T-helper 17 cell (primary cell): ENCODE measurements around the gene JKAMP. TPM values are rescaled to one million over a fixed set of nuclear protein-coding genes. Genes with fewer than 3 reads are reported as not detected.

Experiments
- ATAC-seq: fragments of 150-1000 bp; cut with Tn5 transposase; 2 replicates; pipeline ENCODE4 v1.10.0; 2021; ENCODE audit warnings: mild to moderate bottlenecking, moderate library complexity
- DNase-seq, 3 donors: peaks; one replicate each; pipeline versions ENCODE4 v3.0.0 to v3.0.0-alpha.2; 2020 to 2021
- H3K9me3 ChIP-seq: one replicate; pipeline ENCODE4 v1.7.0; 2013; ENCODE audit warnings: low read length, mild to moderate bottlenecking; ENCODE audit not compliant: control insufficient read depth, poor library complexity, severe bottlenecking
- H3K27ac Mint-ChIP-seq: one replicate; pipeline ENCODE4 v1.8.0; 2022; ENCODE audit warnings: mild to moderate bottlenecking, moderate library complexity, mixed read lengths
- H3K27me3 Mint-ChIP-seq: one replicate; pipeline ENCODE4 v1.8.0; 2022; ENCODE audit warnings: mixed read lengths
- H3K36me3 Mint-ChIP-seq: one replicate; pipeline ENCODE4 v1.8.0; 2022; ENCODE audit warnings: low read depth, mixed read lengths
- H3K4me1 Mint-ChIP-seq: one replicate; pipeline ENCODE4 v1.8.0; 2022; ENCODE audit warnings: mild to moderate bottlenecking, mixed read lengths
- H3K4me3 Mint-ChIP-seq: one replicate; pipeline ENCODE4 v1.8.0; 2022; ENCODE audit warnings: mild to moderate bottlenecking, moderate library complexity, mixed read lengths
- total RNA-seq, 4 donors: library from RNA in 2 of 4; stranded (reverse) in 2 of 4; gene quantifications; one replicate each; pipeline ENCODE4 v1.2.3 and lab custom pipeline; 2022 to 2026

The JKAMP gene
- total RNA-seq, 2 donors from 2014 or later: 17.7 to 18.4 TPM

- H3K27me3 Mint-ChIP-seq: peaks cover 8% of the 10 kb centered on the region
- H3K9me3 ChIP-seq: no peaks in the 10 kb centered on the region
- H3K27ac Mint-ChIP-seq: peak overlapping the region; percentile 59
- DNase-seq (no peak), ATAC-seq (peak; percentile 14)
- H3K4me1 Mint-ChIP-seq: peaks cover 11% of the 10 kb centered on the region
- H3K4me3 Mint-ChIP-seq: peak overlapping the region; percentile 93
- peaks cover 2% of the 10 kb centered on the region for H3K36me3 Mint-ChIP-seq
These were observed 20.4 kb upstream of the JKAMP start for GRCh38 chr14:59463787-59464485.

DNA sequence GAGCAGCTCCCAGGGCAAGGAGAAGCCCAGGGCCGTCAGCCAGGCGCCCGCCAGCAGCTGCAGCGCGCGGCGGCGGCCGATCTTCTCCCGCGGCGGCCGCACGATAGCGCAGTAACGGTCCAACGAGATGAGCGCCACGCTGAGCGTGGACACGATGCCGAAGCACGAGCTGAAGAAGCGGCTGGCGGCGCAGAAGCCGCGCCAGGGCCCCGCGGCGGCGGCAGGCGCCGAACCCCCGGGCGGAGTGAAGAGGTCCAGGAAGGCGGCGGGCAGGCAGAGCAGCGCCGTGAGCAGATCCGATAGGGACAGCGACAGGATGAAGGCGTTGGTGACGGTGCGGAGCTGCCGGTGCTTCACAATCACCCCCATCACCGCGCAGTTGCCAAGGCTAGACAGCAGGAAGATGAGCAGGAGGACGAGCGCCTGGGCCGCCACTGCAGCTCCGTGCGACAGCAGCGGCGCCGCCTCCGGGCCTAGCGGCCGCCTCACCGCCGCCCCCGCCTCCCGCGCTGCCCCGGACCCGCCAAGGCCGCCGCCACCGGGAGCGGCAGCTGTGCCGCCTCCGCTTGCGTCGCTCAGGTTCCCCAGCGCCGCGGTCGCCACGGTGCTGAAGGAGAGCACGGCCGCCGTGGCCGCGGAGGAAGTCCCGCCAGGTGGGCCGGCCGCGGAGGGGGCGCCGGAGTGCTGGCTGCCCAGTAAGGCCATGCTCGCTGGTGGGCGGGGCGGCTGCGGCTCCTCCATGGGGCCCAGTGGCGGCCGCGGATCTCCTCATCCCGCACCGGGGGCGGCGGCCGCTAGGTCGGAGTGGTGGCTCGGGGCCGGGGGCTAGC is 19.6 kb upstream of the JKAMP start:
- Mint-ChIP-seq H3K4me3 (peak overlapping the region; percentile 93), H3K4me1 (peaks cover 11% of the 10 kb centered on the region), H3K27me3 (peaks cover 2% of the 10 kb centered on the region), H3K27ac (peak overlapping the region; percentile 59), H3K36me3 (peaks cover 2% of the 10 kb centered on the region)
- ATAC-seq: peak; percentile 75
- H3K9me3 ChIP-seq: no peaks in the 10 kb centered on the region
- peak; percentile 31 to 50 (median 44) for DNase-seq

GRCh38 chr14:59465316-59466135 is 18.8 kb upstream of the JKAMP start, which contains the start of gene GPR135:
TSS of gene GPR135 (minus strand) at chr14:59465380. CDS start at chr14:59465226, 154 bp downstream.
- ATAC-seq: peak; percentile 61
- Mint-ChIP-seq H3K27ac (peak within 1 kb of the TSS; percentile 79), H3K4me3 (peak within 1 kb of the TSS; percentile 93), H3K36me3 (peaks cover 2% of the 10 kb centered on the region), H3K27me3 (no peaks in the 10 kb centered on the region), H3K4me1 (peaks cover 11% of the 10 kb centered on the region)
- no peaks in the 10 kb centered on the region for H3K9me3 ChIP-seq
- DNase-seq: peak in 1 of 3 donors; percentile 20

GRCh38 chr14:59474172-59474571 is 10.1 kb upstream of the JKAMP start:
- H3K9me3 ChIP-seq: no peaks in the 10 kb centered on the region
- H3K4me3 Mint-ChIP-seq: no peak overlapping the region
- peaks cover 14% of the 10 kb centered on the region for H3K4me1 Mint-ChIP-seq
- no peak for ATAC-seq
- DNase-seq: no peak
- no peaks in the 10 kb centered on the region for H3K27me3 Mint-ChIP-seq
- H3K36me3 Mint-ChIP-seq: peaks cover 8% of the 10 kb centered on the region
- H3K27ac Mint-ChIP-seq: no peak overlapping the region

DNA sequence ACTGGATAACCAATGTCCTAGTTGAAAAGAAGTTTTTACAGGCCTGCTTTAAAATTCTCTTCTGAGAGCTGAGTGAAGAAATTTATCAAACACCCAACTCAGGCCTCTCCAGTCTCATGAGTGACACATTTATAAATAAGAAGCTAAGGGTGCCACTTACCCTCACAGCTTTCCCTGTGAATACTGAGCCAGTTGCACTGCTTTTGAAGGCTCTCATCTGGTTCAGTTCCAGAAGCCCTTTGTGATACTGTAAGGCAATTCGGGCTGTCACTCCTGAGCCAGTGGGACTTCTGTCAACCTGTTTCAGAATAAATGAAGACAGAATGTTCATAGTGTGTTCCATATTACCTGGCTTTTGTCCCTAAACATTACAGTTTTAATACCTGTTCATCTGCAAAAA is 8.6 kb upstream of the JKAMP start:
- peaks cover 22% of the 10 kb centered on the region for H3K4me1 Mint-ChIP-seq
- no peak overlapping the region for H3K4me3 Mint-ChIP-seq
- ATAC-seq (no peak), DNase-seq (no peak)
- H3K27me3 Mint-ChIP-seq: no peaks in the 10 kb centered on the region
- H3K36me3 Mint-ChIP-seq: peaks cover 8% of the 10 kb centered on the region
- H3K9me3 ChIP-seq: no peaks in the 10 kb centered on the region
- no peak overlapping the region for H3K27ac Mint-ChIP-seq

DNA sequence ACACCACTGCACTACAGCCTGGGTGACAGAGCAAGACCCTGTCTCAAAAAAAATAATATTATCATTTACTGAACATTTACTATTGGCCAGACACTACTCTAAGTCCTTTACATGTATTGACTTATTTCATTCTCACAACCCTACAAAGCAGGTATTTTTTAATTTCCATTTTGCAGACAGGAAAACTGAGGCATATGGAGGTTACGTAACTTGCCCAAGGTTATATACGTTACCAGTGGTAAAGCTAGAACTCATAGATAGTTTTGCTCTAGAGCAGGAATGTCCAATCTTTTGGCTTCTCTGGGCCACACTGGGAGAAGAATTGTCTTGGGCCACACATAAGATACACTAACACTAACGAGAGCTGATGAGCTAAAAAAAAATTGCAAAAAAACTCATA is 5.8 kb upstream of the JKAMP start:
- Mint-ChIP-seq H3K27ac (no peak overlapping the region), H3K27me3 (no peaks in the 10 kb centered on the region), H3K4me3 (no peak overlapping the region), H3K36me3 (peaks cover 2% of the 10 kb centered on the region), H3K4me1 (peaks cover 34% of the 10 kb centered on the region)
- DNase-seq (no peak), ATAC-seq (no peak)
- H3K9me3 ChIP-seq: no peaks in the 10 kb centered on the region

DNA sequence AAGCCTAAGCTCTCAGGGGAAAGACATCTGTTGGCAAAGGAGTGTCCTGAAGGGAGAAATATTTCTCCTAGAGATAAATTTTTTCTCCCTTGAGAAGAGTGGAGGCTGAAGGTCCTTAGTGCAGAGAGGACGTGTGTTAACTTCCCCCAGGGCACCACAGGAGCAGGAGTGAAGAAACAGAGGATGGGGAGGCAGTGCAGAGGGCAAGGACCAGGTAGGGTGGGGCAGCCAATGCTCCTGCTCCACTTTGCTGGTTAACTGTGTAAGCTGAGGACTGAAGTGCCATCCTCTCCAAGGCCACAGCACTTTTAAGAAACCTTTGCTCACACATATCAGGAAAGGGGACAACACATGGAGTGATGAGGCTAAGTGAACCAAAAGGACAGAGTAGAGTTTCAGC is 4.2 kb upstream of the JKAMP start:
- ATAC-seq (no peak), DNase-seq (no peak)
- no peaks in the 10 kb centered on the region for H3K9me3 ChIP-seq
- Mint-ChIP-seq H3K4me3 (no peak overlapping the region), H3K4me1 (peaks cover 33% of the 10 kb centered on the region), H3K27me3 (no peaks in the 10 kb centered on the region), H3K36me3 (no peaks in the 10 kb centered on the region), H3K27ac (peak overlapping the region; percentile 56)

- no peak for ATAC-seq
- no peak overlapping the region for H3K27ac Mint-ChIP-seq
These were observed 2.9 kb upstream of the JKAMP start for GRCh38 chr14:59481407-59481806.

DNA sequence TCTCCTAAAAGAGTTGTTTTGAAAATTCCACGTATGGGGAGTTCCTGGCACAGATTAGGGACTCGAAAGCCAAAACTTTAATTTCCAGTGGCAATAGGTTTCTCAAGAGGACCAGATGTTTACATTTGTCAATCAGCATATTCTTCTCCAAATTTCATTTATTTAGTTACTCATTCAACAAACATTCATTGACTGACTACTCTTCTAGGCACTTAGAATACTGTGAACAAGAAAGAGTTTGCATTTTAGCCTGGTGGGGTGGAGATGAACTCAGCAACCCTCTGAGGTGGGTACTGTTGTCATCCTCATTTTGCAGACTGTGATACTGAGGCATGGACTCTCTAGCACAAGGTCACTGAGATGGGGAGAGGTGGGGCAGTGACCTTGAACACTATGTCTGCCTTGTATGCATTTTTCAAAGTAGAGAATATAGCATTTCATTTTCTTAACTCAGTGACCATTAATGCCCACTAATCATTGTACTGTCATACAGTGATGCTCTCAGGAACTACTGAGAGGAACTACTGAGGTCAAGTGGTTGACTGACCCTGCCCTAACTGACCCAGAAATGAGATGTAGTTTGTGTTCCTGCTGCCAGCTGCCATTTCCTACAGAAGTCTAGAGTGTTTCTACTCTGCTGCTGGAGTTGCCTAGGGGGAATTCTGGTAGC is 2.3 kb upstream of the JKAMP start:
- Mint-ChIP-seq H3K4me1 (peaks cover 37% of the 10 kb centered on the region), H3K36me3 (no peaks in the 10 kb centered on the region), H3K27me3 (no peaks in the 10 kb centered on the region), H3K27ac (no peak overlapping the region), H3K4me3 (peak overlapping the region; percentile 92)
- no peak for ATAC-seq
- H3K9me3 ChIP-seq: no peaks in the 10 kb centered on the region
- DNase-seq: no peak

More at GRCh38 chr14:59481407-59481806, 2.9 kb upstream of the JKAMP start:
- H3K4me1 Mint-ChIP-seq: peaks cover 39% of the 10 kb centered on the region
- H3K27me3 Mint-ChIP-seq: no peaks in the 10 kb centered on the region
- no peaks in the 10 kb centered on the region for H3K9me3 ChIP-seq
- no peak for DNase-seq
- H3K36me3 Mint-ChIP-seq: no peaks in the 10 kb centered on the region
- H3K4me3 Mint-ChIP-seq: no peak overlapping the region

DNA sequence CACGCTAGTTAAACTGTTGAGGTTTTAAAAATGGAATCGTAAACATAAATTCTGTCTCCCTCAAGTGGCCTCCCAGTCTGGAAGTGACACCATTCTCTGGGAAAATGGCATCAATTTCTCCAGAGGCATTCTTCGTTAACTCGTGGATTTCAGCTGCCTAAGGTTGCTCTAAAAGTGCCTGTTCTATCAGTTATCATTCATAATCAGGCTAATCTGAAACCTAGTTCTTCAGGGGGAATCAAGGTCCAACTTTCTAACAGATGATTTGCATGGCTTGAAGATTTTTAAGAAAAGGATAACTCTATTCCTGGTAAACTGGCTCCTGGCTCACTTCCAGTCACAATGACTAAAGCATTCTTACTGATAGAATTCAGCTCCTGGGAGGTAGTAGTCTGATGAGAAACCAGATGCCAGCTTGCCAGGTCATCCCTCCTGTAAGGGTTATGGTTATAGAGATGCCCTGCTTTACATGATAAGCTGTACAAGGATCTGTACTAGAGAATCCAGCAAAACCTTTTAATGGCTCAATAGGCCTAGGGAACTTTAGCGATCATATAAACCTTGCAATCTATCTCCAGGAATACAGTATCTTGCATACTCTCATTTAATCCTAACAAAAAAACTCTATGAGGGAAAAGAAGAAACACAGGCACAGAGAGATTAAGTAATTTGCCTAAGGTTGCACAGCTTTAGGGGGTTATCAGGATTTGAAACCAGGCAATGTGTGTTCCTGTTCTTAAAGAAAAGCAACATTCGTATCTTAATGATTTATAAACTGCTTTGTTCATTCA is 1.6 kb upstream of the JKAMP start:
- no peaks in the 10 kb centered on the region for H3K27me3 Mint-ChIP-seq
- peak overlapping the region; percentile 92 for H3K4me3 Mint-ChIP-seq
- H3K9me3 ChIP-seq: no peaks in the 10 kb centered on the region
- no peak for ATAC-seq
- H3K4me1 Mint-ChIP-seq: peaks cover 37% of the 10 kb centered on the region
- no peaks in the 10 kb centered on the region for H3K36me3 Mint-ChIP-seq
- DNase-seq: no peak
- peak overlapping the region; percentile 87 for H3K27ac Mint-ChIP-seq

DNA sequence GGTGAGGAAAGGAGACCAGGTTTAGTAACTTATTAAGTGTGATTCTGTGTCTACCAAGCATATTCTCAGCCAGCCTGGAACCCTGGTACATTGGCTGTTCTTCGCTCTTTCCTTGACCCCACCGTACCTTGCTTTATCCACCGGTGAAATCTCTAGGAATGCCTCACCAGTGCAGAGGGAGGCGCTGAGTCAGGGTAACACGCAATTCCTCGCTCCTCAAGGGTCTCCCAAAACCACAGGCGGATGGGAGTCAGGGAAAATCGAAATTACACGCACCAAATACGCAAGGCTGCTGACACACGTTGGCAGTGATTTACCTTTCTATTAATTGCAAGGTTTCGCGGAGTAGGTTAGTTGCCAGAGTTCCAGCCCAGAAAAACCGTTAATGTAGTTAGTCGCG is 954 bp upstream of the JKAMP start:
- H3K36me3 Mint-ChIP-seq: peaks cover 3% of the 10 kb centered on the region
- H3K9me3 ChIP-seq: no peaks in the 10 kb centered on the region
- H3K4me1 Mint-ChIP-seq: peaks cover 40% of the 10 kb centered on the region
- H3K27me3 Mint-ChIP-seq: no peaks in the 10 kb centered on the region
- peak overlapping the region; percentile 92 for H3K4me3 Mint-ChIP-seq
- H3K27ac Mint-ChIP-seq: peak overlapping the region; percentile 87
- ATAC-seq (no peak), DNase-seq (no peak)

DNA sequence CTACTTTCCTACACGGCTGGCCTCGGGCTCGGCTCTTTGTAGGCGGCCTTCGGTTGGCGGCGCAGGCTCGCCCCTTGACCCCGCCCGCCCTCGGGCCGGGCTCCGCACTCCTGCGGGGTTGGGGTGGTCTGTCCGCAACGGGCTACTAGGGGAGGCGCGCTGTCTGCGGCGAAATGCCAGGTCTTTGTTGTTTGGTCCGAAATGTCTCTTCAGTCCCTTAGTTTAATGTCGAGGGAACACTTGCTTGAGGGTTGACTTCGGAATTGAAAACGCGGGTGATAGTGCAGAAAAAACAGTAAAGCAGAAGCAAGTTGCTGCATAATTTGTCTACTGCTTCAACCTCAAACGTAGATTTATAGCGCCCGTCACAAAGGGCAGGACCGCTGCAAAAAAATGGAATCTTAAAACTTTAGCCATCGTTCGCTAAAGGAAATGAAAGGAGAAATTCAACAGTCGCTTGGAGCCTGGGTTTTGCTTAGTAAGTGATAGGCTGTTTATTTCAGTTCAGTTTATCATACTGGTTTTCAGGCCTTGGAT is 390 bp downstream of the JKAMP start:
- Mint-ChIP-seq H3K36me3 (peaks cover 14% of the 10 kb centered on the region), H3K27ac (peak overlapping the region; percentile 87), H3K4me3 (peak overlapping the region; percentile 92), H3K27me3 (no peaks in the 10 kb centered on the region), H3K4me1 (peaks cover 50% of the 10 kb centered on the region)
- no peaks in the 10 kb centered on the region for H3K9me3 ChIP-seq
- ATAC-seq: peak; percentile 62
- no peak for DNase-seq
